ENCODE data around the gene OPA3. TPM values are rescaled to one million over a fixed set of nuclear protein-coding genes. Genes with fewer than 3 reads are reported as not detected.

The OPA3 gene
- total RNA-seq, 2 donors from 2014 or later: 8.4 to 13.1 TPM

GRCh38 chr19:45506246-45506988 lies 78.2 kb downstream of the OPA3 start:
- TF ChIP-seq CTCF (IDR thresholded peaks at IDR 0.05): peak; percentile 13
- Histone ChIP-seq H3K27ac (peak overlapping the region; percentile 96 to 99), H3K36me3 (no peaks in the 10 kb centered on the region), H3K9me3 (no peaks in the 10 kb centered on the region), H3K27me3 (replicated peaks; ENCODE audit: insufficient read depth) (no peaks in the 10 kb centered on the region), H3K4me1 (ENCODE audit: control insufficient read depth in 1 of 2, low read depth in 2 of 2) (peaks cover 0 to 27% of the 10 kb centered on the region in 2 donors), H3K4me3 (peak overlapping the region; percentile 95)
- peak; percentile 42 for ATAC-seq (ENCODE audit: insufficient number of reproducible peaks, low FRiP score, low read depth)
- peak; percentile 65 for DNase-seq (ENCODE audit: low spot score)

- no peaks in the 10 kb centered on the region for H3K36me3 ChIP-seq
- no peak for DNase-seq (ENCODE audit: low spot score)
- H3K27ac ChIP-seq: peak overlapping the region; percentile 96 to 99
- H3K4me1 ChIP-seq (ENCODE audit: control insufficient read depth in 1 of 2, low read depth in 2 of 2): peaks cover 0 to 23% of the 10 kb centered on the region in 2 donors
- no peaks in the 10 kb centered on the region for H3K27me3 ChIP-seq (replicated peaks; ENCODE audit: insufficient read depth)
- peak overlapping the region; percentile 95 for H3K4me3 ChIP-seq
- ATAC-seq (ENCODE audit: insufficient number of reproducible peaks, low FRiP score, low read depth): no peak
- no peak for TF ChIP-seq CTCF (IDR thresholded peaks at IDR 0.05)
- no peaks in the 10 kb centered on the region for H3K9me3 ChIP-seq
Observed at GRCh38 chr19:45505996-45506245, 78.7 kb downstream of the OPA3 start.

GRCh38 chr19:45505151-45505995 lies 79.2 kb downstream of the OPA3 start:
- ATAC-seq (ENCODE audit: insufficient number of reproducible peaks, low FRiP score, low read depth) (no peak), DNase-seq (ENCODE audit: low spot score) (no peak)
- no peaks in the 10 kb centered on the region for H3K27me3 ChIP-seq (replicated peaks; ENCODE audit: insufficient read depth)
- H3K4me1 ChIP-seq (ENCODE audit: control insufficient read depth in 1 of 2, low read depth in 2 of 2): peaks cover 0 to 17% of the 10 kb centered on the region in 2 donors
- peak overlapping the region in 1 of 2 donors; percentile 99 for H3K27ac ChIP-seq
- no peaks in the 10 kb centered on the region for H3K36me3 ChIP-seq
- no peak for TF ChIP-seq CTCF (IDR thresholded peaks at IDR 0.05)
- no peak overlapping the region for H3K4me3 ChIP-seq
- H3K9me3 ChIP-seq: no peaks in the 10 kb centered on the region

- H3K4me3 ChIP-seq: no peak overlapping the region
- H3K36me3 ChIP-seq: no peaks in the 10 kb centered on the region
- H3K27me3 ChIP-seq (replicated peaks; ENCODE audit: insufficient read depth): no peaks in the 10 kb centered on the region
- peaks cover 3 to 12% of the 10 kb centered on the region in 2 donors for H3K4me1 ChIP-seq (ENCODE audit: control insufficient read depth in 1 of 2, low read depth in 2 of 2)
- H3K27ac ChIP-seq: no peak overlapping the region
- DNase-seq (ENCODE audit: low spot score): no peak
- TF ChIP-seq CTCF (IDR thresholded peaks at IDR 0.05): no peak
- no peaks in the 10 kb centered on the region for H3K9me3 ChIP-seq
- ATAC-seq (ENCODE audit: insufficient number of reproducible peaks, low FRiP score, low read depth): no peak
Observed at GRCh38 chr19:45503909-45504308, 80.7 kb downstream of the OPA3 start.

- Histone ChIP-seq H3K9me3 (no peaks in the 10 kb centered on the region), H3K27ac (no peak overlapping the region), H3K4me3 (no peak overlapping the region), H3K36me3 (no peaks in the 10 kb centered on the region), H3K27me3 (replicated peaks; ENCODE audit: insufficient read depth) (no peaks in the 10 kb centered on the region), H3K4me1 (ENCODE audit: control insufficient read depth in 1 of 2, low read depth in 2 of 2) (peaks cover 13 to 24% of the 10 kb centered on the region in 2 donors)
- no peak for TF ChIP-seq CTCF (IDR thresholded peaks at IDR 0.05)
- DNase-seq (ENCODE audit: low spot score): no peak
- ATAC-seq (ENCODE audit: insufficient number of reproducible peaks, low FRiP score, low read depth): no peak
Observed at GRCh38 chr19:45502111-45502510, 82.5 kb downstream of the OPA3 start.

All from thoracic aorta (tissue), 2 donors.